Islet precursor cell (in vitro differentiated cells): Measurements from ENCODE around the gene CCDC88C.

Source experiments
- DNase-seq: peaks from one replicate; pipeline ENCODE4 v3.0.0-alpha.2; 2018

Gene CCDC88C

DNA sequence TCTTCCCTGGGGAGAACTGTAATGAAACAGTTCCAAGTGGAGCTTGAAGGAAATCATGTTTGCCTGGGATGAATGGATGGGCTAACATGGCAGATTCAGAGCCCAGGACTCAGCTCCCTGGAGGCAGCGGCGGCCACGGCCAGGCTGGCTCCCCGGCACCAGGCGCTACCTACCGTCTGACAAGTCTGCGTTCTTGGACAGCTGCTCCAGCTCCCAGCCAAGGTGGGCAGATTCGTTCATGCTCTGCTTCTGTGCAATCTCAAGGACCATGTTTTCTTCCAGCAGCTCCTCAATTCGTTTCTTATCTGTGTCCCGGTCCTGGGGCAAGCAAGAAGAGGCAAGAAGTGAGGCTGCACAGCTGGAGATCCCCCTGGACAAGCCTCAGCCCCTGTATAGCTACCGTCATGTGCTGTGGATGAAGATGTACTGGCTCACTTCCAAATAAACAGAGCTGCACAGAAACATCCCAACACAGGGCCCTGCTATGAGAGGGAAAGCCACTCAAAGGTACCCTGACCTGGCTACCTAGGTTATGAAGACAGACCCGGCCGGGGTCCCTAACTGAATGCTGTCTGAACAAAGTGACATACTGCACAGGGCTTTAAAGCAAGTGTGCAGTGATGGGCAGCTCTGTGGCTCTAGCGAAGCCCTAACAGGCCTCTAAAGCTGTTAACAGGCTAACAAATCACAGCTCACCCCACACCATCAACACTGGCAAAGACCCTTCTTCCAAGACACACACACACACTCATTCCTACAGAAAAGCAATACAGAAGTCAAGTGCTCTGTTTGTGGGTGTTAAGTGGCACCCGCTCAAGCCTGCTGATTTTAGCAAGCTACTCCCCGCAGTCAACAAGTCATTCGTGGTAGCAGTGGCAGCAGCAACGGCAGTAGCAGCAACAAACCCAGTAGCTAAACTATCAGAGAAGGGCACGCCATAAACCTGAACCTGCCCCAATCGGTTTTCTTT, 92.7 kb downstream of the CCDC88C start:
- DNase-seq: no peak

DNA sequence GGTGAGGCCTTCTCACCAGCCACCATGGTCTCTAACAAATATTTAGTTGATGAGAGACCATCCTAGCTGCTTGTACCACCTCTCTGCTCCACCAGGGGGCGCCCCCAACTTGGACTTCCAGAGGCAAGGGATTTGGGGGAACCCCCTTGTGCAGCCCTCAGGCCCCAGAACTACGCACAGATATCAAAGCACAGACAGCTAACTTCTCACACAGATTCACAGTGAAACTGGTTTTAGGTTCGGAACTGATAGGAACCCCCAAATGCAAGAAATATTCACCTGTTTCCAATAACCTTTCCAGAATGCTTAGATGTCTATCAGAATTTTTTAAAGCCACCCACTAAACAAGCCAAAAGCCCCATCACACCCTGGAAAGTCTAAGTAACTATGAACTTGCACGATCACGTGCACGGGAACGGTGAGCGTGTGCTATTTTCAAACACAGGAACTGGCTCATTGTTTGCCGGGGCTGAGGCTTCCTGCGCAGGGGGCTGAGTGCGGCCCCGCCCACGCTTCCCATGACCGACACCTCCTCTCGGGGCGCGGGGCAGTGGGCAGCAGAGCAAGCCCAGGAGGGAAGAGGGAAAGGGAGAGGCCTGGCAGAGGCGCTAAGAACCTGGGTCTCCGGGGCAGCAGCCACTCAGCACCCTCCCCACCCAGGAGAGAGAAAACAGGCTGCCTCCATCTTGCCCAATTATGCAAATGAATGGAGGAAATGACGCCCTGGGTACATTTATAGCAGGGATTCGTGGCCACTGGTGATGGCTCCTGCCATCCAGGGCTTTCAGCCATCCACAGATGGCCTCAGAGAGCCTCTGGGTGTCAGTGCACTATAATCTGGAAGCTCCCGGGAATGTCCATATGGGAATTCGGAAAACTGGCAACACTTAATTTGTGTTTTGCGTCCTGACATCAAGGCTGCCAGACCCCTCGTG, 93.7 kb downstream of the CCDC88C start:
- no peak for DNase-seq

DNA sequence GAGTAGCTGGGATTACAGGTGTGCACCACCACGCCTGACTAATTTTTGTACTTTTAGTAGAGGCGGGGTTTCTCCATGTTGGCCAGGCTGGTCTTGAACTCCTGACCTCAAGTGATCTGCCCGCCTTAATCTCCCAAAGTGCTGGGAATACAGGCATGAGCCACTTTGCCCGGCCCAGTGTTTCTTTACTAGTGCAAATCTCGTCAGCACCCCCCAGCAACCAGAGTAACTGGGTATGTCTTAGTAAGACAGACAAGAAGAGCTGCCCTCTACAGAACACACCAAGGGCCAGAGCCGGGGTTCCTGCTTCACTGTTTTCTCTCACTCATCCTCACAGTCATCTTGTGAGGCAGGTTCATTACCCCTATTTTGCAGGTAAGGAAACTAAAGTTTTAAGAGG, 94.6 kb downstream of the CCDC88C start:
- no peak for DNase-seq

DNA sequence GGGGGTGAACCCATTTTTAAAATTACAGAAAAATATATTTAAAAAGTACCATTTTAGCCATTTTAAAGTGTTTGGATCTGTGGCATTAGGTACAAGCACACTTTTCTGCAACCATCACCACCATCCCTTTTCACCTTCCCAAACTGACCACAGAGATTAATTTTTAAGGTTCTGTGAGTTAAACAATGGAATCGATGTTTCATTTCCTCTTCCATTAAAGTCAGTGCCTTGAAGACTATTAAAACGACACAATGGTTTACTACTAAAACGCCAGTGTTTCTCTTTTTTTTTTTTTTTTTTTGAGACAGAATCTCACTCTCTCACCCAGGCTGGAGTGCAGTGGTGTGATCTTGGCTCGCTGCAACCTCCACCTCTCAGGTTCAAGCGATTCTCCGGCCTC, 95.0 kb downstream of the CCDC88C start:
- no peak for DNase-seq

DNA sequence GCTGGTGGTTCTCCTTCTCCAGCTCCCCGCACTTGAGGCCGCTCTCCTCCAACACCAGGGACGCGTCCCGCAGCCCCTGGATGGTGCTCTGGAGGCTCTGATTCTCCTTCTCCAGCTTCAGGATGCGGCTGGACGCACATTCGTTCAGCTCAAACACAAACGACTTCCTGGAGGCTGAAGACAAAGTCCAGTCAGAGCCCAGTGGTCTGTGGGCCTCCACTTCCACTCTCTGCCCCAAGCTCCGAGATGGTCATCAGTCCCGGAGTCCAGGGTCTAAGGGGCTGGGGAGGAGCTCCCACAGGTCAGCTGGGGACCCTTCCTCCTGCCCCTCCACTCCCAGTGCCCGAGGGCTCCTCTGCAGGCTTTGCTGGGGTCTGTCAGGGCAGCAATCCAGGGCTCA, 96.5 kb downstream of the CCDC88C start:
- no peak for DNase-seq

DNA sequence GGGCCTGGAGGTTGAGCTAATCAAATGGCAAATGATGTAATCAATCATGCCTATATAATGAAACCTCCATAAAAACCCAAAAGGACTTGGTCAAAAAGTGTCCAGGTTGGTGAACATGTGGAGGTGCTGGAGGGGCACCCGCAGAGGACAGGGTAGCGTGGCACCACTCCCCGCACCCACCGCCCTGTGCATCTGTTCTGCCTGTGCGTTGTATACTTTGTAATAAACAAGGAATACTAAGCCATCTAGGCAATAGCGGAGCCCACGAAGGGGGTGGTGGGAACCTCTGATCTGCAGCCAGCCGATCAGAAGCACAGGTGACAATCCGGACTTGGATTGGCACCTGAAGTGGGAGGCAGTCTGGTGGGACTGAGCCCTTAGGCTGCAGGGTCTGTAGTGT, 97.4 kb downstream of the CCDC88C start:
- no peak for DNase-seq

DNA sequence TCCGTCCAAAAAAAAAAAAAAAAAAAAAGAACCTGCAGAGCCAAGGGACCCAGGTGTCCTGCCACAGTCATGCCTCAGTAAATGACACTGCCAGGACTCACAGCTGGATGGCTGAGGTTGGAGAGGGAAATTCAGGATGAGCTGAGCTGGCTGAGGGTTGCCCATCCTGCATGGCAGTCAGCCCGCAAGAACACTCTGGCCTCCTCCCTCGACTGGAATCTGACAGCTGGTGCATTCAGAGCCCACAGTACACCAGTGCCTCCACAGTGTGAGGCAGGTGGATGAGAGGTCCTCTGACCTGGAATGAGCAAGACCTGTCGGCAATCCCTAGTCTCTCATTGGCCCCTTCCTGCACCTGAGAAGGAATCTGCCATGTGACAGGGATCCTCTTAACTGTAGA, 98.7 kb downstream of the CCDC88C start:
- DNase-seq: no peak

DNA sequence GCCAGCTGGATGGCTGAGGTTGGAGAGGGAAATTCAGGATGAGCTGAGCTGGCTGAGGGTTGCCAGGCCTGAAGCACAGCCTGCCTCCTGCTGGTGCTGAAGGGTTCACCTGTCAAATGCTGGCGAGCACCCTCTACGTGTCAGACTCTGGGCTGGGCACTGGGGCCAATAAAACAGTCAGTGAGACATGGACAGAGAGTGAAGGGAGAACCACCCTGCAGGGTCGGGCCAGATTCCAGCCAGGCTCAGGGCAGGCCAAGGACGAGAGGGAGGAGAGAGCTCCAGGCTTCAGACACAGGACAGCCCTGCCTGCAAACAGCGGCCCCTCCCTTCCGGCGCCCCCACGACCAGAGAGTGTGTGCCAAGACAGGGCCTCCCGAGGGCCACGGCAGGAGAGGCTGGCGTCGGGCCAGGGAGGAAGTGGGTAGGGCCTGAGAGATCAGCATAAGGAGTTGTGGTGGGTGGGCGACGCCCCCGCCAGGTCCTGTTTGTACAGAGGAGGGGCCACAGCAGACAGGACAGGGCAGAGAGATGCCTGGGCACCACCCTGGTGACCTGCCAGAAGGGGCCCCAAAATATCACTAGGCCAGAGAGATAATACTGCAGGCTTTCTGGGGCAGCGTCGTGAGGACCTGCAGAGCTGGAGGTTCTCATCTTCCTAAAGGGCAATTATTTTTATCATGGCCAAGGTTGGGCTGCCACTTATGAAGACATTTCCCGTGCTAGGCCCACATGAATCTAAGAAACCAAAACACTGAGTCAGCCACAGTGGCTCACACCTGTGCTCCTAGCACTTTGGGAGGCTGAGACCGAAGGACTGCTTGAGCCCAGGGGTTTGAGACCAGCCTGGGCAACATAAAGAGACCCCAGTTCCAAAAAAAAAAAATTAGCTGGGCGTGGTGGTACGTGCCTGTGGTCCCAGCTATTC, 100.0 kb downstream of the CCDC88C start:
- no peak for DNase-seq

DNA sequence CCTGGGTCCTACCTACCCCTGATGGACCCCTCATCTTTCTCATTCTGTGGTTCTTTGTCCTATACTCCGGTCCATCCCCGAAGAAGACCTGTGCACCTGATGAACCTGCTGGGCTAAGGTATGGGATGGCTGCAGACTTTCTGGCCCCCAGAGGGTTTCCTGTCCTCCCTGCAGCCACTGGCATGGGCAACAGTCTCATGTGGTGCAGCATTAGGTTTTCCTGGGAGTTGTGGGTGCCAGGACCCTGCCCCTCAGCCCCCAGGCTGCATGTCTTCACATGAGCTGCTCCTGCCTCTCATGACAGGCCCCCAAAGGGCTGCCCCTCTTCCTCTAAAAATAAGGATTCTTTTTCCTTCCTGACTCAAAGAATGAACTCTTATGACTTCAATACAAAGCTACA, 100.9 kb downstream of the CCDC88C start:
- no peak for DNase-seq

DNA sequence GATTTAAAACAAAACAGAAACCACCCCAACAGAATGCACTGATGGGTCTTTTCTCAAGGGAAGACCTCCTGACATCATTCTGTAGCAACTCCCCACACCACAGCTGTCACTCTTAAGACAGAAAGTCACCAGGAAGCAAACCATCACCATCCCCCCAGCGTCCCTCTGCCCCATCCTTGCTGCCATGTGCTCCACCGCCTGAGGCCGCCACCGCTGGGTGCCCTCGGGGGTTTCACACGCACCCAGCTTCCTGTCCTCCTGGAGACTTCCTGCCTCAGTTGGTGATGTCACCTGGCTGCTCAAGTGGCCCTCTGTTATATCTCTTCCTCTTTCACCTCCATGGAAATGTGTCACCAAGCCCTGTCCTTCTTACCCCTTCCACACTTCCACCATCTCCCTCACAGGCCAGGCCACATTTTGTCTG, 101.8 kb downstream of the CCDC88C start:
- no peak for DNase-seq

DNA sequence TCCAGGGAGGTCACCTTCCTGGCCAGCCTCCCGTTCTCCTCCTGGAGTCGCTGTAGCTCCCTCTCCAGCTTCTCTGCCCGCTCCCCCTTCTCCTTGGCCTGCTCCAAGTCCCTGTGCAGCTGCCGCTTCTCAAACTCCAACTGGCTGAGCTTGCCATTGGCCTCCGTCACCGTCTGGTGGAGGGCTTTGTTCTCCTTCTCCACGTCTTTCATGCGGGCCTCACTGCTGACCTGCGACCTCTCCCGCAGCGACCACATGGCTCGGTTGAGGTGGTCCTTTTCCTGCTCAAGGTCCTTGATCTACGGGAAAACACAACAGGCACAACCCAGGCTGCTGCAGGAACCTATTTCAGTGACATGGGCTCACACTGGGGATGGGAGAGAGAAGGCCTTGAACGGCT, 103.8 kb downstream of the CCDC88C start:
- no peak for DNase-seq

DNA sequence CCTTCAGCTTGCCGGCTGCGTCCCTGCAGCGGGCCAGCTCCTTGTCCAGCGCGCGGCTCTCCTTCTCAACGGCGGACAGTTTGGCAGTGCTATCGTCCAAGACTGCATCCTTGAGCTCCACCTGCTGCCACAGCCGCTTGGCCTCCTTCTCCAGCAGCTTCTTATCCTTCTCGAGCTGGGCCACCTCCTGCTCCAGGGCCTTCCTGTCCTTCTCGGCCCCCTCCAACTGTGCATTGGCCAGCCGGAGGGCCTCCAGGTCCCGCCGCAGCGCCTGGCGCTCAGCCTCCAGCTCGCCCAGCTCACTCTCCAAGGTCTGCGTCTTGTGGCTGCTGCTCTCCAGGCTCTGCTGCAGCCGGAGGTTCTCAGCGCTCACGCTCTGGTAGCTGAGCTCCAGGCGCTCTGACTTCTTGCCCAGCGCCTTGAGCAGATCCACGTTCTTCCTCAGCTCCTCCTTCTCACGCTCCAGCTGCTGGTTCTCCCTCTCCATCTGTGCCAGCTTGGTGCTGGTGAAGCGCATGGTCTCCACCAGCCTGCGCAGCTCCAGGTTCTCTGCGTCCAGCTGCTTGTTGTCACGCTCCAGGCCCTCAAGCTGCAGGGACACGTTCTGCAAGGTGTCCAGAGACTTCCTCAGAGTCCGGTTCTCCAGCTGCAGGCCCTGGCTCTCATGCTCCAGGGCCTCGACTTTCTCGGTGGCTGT, 104.3 kb downstream of the CCDC88C start:
- no peak for DNase-seq

DNA sequence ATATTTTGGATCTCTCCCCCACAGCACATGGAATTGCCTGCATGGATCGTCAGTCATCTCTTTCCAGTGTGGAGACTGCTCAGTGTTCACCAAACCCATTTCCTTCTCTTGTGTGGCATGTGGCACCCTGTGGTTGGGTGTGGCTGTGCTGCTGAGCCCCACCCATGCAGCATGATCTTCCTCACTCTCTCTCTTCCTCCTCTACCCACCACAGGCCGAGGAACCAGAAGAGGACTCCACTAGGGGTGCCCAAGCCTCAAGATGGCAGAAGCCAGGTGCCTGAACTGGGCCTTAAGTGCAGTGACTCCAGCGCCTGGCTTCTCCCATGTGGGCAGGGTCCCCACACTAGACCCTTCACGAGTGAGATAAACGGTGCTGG, 106.3 kb downstream of the CCDC88C start:
- no peak for DNase-seq

DNA sequence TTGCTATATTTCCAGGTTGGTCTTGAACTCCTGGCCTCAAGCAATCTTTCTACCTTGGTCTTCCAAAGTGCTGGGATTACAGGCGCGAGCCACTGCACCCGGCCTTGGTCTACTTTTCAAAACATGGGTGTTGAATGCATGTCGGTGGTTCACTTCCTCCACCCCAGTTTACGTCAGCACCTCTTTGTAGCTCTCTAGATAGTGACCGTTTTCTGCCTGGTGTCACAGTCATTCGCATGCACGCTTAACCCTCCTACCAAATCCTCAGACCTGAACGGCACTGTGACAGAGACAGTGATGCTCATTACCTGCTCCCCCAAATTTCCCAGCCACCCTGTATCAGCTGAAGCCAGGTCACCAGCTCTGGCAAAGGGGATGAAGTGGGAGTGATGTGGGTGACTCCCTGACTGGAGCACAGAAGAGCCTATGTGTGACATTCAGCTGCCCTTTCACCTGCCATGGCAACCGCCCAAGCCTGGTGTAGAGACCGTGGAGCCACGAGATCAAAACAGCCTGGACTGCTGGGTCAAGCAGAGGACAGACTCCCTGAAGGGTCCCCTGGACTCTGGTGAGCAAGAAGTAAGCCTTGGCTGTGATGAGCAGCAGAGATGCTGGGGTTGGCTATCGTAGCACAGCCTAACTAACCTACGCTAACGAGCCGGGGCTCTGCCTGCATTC, 106.9 kb downstream of the CCDC88C start:
- DNase-seq: no peak

DNA sequence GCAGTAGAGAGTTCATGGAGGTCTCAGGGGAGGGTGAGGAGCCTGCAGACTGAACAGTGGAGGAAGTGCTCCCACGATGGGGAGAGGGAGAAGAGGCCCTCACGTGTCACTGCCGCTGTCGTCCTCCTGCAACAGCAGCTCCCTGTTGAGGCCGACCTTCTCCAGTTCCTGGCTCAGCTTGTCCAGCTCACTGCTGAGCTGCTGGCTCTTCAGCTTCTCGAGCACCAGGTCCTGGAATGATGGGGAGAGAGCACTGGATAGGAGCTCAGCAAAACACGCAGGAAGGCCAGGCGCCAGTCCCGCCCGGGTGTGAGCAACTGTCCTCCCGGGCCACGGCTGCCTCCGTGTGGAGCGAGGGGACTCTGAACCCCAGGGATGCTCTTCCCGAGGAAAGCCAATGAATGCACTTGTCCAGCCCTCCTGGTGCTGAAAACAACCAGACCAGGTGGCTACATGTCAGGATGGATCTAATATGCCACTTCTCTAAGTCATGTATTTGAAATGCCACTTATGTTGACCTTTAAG, 107.8 kb downstream of the CCDC88C start:
- DNase-seq: no peak

DNA sequence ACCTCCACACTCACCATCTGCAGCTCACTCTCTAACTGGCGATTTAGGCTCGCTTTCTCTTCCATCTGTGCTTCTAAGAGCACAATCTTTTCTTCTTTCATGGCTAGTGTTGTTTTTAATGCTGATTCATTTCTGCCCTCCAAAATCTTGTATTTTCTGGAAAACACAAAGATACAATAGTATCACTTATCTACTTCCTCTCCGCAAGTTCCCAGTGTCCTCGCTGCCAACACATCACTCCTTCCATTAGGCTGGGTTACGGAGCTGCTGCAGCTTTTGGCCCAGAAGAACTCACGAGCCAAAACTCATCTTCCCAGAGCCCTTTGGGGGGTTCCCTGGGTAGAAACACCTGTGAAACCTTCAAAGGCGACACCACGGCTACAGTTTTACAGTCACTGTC, 109.3 kb downstream of the CCDC88C start:
- DNase-seq: no peak

DNA sequence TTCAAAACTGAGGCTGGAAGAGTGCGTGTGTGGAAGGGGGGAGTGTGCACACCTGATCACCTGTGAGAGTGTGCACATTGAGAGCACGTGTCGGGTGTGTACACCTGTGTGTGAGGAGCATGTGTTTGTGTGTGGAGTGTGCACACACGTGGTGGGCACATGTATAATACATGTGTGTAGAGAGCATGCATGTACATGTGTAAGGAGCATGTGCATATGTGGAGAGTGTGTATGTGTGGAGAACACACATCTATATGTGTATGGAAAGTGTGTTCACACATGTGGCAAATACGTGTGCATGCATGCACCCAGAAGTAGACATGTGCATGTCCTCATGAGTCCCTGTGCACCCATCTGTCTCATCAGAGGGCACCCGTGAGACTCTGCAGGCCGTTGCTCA, 110.0 kb downstream of the CCDC88C start:
- no peak for DNase-seq

DNA sequence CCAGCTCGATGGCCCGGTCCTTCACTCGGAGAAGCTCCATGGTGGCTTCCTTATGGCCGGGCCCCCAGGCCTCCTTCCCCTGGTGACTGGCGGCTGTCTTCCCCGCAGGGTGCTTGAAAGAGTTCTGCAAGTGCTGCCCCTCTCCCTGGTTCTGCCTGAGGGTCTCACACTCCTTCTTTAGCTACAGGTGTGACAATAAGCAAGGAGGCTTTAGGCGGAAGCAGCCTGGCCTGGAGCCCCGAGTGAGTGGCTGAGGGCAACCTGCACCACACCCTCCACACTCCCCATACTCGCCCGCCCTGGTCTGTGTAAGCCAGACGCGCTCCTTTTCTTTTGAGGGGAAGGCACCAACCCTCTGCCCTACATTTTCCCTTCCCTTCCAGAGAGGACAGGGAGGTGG, 110.6 kb downstream of the CCDC88C start:
- no peak for DNase-seq

DNA sequence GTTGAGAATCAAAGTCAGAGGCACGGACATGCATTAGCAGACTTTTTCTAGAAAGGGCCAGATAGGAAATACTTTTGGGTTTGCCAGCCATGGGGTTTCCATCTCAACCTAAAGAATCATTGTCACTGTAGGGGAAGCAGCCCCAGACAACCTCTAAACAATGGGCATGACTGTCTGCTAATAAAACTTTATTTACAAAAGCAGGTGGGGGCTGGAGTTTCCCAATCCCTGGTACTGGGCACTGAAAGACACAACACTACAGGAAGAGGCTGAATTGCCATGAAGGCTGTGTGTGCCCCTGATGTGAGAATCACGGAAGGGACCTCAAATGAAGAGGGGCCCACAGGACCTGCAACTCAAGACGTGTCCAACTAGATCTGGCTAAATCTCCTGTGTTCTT, 111.1 kb downstream of the CCDC88C start:
- no peak for DNase-seq

DNA sequence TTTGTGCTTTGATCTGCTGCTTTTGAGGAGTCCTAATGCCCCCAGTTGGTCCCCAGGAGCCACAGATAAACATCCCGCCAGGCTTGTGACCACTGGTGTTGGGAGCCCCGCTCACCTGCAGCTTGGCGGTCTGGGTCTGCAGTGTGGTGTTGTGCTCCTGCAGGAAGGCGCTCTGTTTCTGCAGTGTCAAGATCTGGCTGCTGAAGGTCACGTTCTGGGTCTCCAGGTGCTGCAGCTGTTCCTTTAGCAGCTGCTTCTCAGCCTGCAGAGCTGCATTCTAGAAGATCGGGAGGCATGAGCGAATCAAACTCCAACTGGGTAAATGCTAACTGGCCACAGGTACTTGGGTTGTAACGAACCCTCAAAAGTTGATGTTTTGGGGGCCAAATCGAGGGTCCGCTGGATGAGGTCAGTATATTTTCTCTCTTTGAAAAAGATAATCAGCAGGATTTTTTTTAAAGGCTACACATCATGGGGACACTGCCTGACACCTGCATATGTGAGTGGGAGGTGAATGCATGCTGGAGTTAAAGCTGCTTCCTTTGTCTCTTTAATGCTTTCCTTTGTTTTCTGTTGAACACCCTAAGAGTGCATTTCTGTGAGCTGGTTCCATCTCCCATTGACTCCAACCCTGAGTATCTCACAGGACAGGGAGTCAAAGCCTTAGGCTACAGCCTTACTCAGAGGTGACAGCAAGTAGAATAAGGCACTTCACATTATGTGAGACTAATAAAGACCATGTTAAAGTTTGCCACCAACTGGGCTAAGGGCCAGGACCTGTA, 111.8 kb downstream of the CCDC88C start:
- no peak for DNase-seq

DNA sequence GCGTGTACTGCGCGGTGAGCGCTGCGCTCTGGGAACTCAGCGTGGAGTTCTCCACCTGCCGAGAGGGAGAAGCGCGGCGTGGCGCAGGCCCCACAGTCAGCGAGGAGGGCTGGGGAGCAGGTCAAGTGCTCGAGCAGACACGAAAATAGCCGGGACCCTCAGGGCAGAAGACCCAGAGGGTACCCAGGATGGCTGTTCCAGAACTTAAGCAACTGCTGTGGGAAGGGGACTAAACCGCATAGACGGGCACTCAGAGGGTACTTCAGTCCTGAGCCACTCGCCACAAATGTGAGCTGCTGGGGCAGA, 113.7 kb downstream of the CCDC88C start:
- no peak for DNase-seq
